GM19452 (cell line): ENCODE results near the gene CCK.
"Not testable (repeated sequence)": the region's sequence is repeated elsewhere in the genome, so short reads cannot be mapped to it uniquely, and the experiment has no call there.

ENCODE experiments used
- ATAC-seq: cut with Tn5 transposase; IDR thresholded peaks from one replicate; pipeline ENCODE4 v1.9.1; 2021; ENCODE audit not compliant: unreplicated experiment

The CCK gene, protein sequence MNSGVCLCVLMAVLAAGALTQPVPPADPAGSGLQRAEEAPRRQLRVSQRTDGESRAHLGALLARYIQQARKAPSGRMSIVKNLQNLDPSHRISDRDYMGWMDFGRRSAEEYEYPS

DNA sequence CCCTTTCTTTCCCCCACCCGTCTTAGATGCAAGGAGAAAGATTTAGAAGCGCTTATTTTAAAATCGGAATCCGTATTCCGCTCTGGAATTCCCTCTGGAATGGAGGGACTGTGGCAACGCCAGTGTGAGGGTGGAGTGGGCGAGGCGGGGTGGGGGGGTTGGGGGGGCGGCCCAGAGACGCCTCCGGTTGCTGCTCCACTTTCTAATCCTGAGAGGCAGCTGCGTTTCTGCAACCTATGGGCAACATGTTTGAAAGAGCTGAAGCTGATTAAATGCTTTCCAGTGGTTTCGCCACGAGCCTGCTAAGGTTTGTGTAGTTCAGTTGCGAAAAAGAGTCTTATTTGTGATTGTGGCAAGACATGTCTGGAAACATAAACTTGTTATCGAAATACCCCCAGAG is at the start of gene CCK:
TSS of gene CCK (minus strand) at position 101 of the 400 bp plus-strand sequence. CDS start 2,555 bp downstream, outside the sequence.
- no peak for ATAC-seq

DNA sequence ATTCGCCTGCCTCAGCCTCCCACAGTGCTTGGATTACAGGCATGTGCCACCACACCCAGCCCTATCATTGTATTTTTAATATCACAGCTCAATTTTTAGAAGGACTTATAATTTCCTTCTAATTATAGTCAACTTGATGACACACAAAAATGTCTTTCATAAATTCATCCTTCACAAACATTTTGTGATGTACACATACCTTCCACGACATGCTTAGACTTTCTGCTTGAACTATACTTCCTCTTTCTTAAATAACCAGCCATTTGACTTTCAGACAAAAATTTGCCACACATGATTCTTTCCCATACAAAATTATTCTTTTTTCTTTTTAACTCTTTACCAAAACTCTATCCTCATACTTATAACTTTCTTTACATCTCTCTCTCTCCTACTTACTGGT is 48.4 kb upstream of the CCK start:
- ATAC-seq = no peak

DNA sequence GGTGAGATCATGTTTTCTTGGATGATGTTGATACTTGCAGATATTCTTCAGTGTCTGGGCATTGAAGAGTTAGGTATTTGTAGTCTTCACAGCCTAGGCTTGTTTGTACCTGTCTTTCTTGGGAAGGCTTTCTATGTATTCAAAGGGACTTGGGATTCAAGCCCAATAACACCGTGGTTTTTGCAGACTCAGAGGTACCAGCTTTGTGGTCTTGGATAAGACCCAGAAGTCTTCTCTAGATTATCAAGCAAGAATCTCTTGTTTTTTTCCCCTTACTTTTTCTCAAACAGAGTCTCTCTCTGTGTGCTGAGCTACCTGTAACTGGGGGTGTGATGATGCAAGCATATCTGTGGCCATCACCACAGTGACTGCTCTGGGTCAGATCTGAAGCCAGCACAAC is 42.7 kb upstream of the CCK start:
- ATAC-seq = no peak

DNA sequence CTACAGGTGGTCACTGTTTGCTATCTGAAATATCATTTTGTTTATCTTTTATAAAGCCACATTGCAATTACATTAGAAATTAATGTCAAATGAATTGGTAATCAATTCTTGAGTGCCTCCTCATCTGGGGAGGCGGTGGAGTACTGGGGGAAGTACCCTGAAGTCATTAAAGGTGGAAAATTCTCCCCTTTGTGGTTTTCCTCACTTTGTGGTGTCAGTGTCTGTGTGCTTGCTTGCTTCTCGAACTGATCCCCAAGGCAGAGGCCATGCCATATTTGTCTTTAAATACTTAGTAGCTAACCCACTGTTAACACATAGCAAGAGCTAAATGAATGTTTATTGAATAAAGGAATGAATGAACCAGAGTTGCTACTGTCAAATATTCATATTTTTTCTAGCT is 40.5 kb upstream of the CCK start:
- ATAC-seq = no peak

DNA sequence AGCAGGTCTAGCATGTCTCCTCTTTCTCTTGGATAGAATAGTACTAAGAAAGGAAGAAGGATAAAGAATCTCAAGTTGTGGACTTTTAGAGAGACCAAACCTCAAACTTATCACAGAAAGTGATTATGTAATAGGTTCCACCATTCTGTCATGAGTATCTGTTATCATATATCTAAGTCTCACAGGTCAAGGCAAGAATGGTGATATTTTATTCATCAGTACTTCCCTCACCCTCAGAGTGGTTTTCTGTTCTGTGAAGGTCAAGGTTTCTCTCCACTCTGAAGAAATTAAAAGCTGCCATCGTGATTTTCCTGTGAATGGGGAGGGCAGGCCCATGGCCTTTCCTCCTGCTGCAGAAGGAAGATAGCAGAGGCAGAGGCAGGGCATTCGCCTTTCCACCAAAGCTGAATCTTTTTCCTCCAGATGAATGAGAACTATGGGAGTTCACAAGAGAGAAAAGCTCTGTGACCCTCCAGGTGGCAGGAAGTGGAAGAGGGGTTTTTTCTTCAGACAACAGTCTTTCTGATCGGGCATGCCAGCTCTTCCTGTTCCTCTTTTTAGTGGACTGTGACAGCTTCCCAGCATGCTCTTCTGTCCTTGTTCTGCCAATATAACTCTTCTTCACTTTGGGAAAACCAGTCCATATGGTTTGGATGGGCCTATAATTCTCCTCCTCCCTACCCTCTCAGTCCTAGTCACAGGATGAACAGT is 37.1 kb upstream of the CCK start:
- ATAC-seq = peak; percentile 70

DNA sequence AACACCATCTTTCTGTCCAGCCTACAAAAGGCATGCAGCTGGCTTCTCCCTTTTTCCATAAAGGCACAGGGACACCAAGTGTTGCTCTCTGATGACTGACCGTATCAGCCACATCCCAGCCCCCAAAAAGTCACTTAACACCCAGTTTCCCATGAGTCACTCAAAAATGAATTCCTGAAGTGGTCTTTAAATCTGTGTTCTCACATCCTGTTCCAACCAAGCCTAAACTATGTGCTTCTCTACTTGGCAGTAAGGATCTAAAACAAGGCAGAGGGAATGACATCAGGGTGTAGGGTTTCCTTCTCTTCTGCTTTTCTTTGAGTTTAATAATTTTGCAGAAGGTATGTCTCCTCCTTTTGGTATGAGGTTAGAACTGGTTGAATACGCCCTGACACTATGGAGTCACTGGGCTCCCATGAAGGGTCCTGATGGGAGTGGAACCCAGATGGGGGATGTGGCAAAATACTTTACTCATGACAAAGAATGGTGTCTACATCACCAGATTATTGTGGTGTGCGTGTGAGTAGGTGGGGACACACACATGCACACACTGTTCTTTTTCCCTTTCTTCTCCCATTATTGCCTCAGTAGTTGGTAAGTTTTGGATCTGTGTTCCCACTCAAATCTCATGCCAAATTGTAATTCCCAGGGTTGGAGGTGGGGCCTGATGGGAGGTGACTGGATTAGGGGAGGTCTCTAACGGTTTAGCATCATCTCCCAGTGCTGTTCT is 35.6 kb upstream of the CCK start:
- ATAC-seq = no peak

DNA sequence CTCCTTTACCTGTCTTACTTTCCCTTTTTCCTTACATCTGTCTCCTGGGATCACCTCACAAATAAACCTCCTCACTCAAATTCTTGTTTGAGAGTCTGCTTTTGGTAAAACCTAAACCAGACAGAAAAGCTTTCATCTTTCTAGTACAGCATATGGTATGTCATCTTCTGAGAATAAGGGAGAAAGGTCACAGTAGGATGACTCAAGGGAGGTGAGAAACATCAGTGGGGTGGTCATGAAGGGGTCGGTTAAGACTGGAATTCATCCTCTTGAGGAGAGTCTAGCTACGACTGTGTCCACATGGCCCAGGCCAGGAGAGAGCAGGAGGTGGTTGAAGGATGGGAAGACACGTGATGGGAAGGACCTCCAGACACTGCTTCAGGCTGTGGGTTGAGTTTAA is 34.8 kb upstream of the CCK start:
- ATAC-seq = no peak

DNA sequence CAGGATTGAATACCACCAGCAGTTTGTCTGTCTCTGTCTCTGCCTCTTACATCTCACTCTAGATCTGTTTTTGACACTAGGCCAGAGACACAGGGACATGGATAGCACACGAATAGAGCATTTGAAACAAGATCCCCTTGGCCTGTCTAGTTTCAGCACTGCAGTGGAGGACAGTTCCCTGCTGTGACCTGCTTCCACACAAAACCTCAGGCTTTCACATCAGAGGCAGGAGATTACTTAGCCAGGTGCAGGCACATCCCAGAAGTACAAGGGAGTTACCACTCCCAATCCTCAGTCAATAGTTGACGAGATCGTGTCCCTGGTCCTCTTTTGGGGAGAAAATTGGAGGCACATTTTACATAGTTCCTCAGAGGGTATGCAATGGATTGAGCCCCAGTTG is 34.0 kb upstream of the CCK start:
- ATAC-seq = no peak

DNA sequence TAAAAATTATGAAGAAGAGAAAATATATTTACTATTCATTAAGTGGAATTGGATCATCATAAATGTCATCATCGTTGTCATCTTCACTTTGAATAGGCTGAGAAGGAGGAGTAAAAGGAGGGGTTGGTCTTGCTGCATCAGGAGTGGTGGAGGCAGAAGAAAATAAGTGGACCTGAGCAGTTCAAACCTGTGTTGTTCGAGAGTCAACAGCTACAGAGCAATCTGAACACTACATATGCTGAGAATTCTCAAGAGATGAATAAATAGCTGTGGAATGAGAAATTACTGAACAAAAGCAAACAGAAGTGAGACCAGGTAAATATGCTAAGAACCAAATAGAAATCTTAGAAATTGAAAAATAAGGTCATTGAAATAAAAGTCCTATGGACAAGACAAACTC is 32.3 kb upstream of the CCK start:
- no peak for ATAC-seq

DNA sequence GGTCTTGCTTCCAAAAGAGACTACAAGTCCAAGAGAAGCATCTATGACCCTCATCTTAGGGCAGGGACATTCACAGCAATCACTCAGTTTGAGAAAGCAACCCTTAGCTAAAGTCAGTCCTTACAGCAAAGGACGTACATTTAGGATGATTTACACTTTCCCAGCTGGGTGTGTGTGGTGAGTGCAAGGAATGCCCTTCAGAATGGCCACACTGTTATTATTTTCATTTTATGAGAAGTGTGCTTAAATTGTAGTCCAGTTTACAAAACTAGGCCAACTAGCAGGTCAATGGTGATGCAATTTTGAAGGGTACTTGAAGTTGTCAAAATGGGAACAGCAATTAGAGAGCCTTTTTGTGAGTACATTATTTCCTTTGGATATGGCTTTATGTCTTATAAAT is 26.0 kb upstream of the CCK start:
- ATAC-seq = no peak

DNA sequence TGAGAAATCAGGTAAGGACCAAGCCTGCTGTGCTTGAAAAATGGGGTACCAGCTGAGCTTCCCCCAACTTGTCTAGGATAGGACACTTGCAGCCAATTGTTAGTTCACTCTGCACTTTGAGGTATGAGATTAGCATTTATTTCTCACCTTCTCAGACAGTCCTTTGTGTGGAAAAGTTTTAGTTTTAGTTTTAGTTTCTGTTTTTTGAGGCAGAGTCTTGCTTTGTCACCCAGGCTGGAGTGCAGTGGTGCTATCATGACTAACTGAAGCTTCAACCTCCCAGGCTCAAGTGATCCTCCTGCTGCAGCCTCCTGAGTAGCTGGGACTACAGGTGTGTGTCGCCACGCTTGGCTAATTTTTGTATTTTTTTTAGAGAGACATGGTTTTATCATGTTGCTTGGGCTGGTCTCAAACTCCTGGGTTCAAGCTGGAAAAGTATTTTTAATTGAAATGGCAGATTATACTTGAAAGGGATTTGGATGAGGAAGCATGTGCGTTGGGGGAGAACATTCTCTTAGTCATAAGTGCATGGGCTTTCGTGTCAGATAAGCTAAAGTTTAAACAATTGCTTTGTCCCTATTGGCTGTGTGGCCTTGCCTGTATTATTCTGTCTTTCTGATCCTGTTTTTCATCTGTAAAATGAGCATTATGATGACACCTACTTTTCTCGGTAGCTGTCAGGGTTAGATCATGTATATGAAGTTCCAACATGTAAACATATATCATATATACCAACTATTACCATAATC is 25.2 kb upstream of the CCK start:
- no peak for ATAC-seq

DNA sequence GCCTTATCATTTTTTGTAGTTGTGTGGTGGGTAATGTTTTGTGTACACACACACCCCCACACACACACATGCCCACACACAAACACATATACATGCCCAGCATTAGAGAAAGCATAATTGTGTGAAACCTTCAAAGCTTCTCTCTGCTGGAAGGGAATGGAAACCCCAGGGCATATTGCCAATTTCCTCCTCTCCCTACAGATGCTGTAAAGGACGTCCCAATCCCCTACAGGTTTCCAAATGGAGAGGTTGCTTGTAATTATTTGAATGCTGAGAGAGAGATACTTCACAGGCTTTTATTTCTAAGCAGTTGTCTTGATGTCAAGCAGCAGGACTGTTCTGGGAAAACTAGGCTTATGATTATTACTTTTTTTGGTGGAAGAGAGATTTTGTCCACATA is 23.0 kb upstream of the CCK start:
- no peak for ATAC-seq

DNA sequence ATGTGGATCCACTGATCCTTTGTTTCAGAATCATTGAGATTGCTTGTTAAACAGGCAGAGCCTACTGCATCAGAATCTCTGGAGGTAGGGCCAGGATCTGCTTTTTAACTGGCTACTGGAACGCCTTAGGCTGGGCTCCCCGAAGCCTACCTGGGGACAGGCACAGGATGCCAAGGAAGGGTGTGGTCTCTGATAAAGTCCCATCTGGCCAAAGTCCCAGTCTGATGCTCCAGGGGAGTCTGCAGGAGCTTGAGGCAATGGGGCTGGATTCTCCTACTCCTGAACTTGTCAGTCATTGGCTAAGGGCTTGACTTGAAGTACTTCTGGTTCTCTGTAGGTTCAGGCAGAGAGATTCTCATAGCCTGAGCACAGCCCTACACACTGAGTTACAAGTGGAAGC is 22.4 kb upstream of the CCK start:
- ATAC-seq = no peak

DNA sequence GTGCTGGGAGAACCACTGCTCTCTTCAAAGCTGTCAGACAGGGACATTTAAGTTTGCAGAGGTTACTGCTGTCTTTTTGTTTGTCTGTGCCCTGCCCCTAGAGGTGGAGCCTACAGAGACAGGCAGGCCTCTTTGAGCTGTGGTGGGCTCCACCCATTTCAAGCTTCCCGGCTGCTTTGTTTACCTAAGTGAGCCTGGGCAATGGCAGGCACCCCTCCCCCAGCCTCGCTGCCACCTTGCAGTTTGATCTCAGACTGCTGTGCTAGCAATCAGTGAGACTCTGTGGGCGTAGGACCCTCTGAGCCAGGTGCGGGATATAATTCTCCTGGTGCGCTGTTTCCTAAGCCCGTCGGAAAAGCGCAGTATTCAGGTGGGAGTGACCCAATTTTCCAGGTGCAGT is 21.4 kb upstream of the CCK start:
- not testable (repeated sequence) for ATAC-seq

DNA sequence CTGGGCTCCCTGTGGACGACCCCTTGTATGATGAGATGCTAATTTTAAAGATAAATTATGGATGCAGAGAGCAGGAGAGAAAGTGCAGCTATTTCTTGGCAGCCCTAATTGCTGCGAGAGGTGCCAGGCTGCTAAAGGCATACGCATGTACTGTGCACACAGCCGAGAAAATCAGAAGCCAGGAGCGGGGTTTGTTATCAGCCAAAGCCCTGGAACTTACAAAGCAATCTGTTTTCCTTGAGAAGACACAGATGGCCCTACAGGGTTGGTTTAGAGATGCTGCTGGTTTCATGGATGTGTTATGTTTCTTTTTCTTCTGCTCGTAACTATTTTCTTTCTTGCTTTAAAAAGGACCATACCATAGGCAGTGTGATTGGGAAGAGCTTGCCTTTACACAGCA is 11.7 kb upstream of the CCK start:
- no peak for ATAC-seq

DNA sequence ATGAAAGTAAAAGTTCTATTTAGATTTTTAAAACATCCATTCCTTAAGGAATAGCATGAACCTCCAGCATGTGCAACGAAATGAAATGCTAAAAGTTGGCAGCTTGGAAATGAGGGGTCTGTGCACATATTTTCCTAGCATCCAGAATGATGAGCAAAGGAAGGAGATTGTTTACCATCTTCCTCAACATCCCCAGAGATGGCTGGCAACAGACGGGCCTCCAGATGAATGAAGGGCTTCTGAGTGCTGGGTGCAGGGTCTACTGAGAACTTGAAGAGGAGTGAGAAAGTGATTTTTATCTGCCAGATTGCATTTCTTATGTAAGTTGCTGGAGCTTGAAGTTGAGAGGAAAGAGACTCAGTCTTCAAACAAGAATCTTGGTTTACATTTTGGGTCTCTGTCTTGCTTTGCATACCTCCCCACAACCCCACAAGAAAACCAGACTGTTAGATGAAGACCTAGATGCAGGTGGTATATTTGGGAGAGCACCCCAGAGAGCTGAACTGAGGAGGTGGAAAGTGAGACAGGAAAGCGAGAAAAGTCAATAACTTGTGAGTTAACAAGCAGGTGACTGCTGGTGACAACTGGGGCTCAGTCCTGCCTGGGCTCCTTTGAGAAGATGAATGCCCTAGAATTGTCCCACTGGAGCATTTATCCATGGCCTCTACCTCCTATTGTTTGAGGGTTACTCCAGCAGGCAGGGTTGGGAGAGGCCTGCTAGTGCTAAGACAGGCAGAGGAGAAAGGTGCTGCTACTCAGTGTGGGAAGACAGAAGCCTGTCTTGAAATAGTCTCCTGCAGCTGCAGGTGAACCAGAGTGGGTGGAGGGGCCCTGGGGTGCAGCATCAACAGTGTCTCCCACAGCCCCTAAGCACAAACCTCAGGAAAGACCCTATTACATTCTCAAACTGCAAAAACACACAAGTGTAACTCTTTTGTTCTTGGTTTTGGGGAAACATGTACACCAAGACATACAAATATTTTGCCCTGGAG is 10.5 kb upstream of the CCK start:
- ATAC-seq = peak; percentile 81

DNA sequence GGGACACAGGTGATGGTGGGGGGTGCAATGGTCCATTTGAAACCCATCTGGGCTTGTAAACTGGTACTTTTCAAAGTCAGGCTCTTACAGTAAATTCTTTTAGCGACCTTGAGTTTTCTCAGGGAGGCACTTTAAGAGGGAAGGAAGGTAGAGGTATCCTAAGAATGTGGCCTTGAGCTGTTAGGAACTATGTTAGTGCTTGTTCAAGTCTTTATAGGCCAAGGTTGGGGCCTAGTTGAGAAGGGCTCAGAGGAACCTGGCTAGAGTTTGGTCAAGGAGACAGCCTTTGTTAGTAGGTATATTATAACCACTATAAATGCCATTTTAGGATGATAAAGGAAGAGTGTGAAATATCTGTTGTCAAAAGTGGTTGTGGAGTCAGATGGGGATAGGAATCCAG is 9.2 kb upstream of the CCK start:
- ATAC-seq = no peak

DNA sequence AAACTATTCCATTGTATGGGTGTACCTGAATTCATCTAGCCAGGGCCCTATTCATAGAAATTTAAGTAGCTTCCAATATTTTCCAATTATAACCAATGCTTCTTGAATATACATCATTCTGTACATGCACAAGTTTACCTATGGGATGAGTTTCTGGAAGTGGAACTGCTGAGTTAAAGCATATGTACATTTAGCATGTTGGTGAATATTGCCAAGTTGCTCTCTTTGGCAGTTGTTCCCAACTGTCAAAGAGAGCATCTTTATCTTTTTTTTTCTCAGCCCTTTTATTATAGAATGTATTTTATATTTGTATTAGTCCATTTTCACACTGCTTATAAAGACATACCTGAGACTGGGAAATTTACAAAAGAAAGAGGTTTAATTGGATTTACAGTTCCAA is 8.3 kb upstream of the CCK start:
- no peak for ATAC-seq

DNA sequence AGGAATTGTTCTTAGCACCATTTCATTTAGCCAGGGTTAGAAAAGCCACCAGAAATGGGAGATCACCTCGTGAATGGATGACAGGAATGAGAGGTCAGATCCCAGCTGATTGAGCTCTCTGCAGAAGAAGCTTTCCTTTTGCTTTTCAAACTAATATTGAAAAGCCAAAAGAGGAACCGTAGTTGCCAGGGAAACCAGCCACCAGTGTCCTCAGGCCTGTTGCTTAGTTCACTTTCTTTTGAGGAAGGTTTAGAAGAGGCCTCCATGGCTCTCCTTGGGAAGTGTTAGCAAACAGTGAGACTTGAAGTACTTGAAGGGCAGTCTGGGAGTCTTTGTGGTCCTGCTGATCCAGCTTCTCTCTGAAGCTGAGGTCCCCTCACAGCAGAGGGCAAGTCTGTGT is 7.4 kb upstream of the CCK start:
- ATAC-seq = no peak

DNA sequence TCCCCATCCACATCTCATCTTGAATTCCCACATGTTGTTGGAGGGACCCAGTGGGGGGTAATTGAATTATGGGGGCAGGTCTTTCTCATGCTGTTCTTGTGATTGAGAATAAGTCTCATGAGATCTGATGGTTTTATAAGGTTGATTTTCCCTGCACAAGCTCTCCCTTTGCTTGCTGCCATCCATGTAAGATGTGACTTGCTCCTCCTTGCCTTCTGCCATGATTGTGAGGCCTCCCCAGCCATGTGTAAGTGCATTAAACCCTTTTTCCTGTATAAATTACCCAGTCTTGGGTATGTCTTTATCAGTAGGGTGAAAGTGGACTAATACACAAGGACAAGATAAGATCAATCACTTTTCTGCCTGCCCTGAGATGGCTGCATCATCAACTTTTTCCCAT is 5.8 kb upstream of the CCK start:
- no peak for ATAC-seq

DNA sequence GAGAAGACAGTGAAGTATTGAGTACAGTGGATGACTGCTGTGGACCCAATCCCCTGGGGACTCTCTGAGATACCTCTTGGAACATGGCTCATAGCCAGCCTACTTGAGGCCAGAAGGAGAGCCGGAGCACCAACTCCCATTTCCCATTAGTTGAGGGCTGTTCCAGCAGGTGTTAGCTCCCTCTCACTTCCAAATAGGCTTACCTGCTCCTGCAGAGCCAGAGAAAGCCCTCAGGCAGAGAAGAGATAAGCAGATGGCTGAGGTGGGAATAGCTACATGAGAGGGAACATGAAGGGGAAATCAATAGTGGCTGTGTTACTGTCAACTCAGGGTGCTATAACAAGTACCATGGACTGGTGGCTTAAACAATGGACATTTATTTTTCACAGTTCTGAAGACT is 4.6 kb upstream of the CCK start:
- ATAC-seq = no peak
